Muscle of leg (tissue), 11 donors: ENCODE results near the gene DCUN1D1. TPM values are rescaled to one million over a fixed set of nuclear protein-coding genes. Genes with fewer than 3 reads are reported as not detected.
A peak's percentile ranks its signal among the peaks of the same experiment; 100 is the strongest.

Experiments
- DNase-seq: peaks from one replicate; pipeline ENCODE4 v3.0.0; 2013
- H3K27ac ChIP-seq: one replicate; pipeline ENCODE4 v1.5.1; 2013; ENCODE audit warnings: mild to moderate bottlenecking, low read length, control low read depth
- H3K27me3 ChIP-seq: one replicate; pipeline ENCODE4 v1.6.1; 2013; ENCODE audit warnings: low read length; ENCODE audit not compliant: control insufficient read depth, insufficient read depth
- H3K36me3 ChIP-seq: one replicate; pipeline ENCODE4 v1.6.1; 2013; ENCODE audit warnings: low read length; ENCODE audit not compliant: control insufficient read depth, insufficient read depth
- H3K4me1 ChIP-seq: one replicate; pipeline ENCODE4 v1.6.1; 2013; ENCODE audit warnings: low read length; ENCODE audit not compliant: control insufficient read depth, insufficient read depth
- H3K4me3 ChIP-seq: one replicate; pipeline ENCODE4 v1.5.1; 2013; ENCODE audit warnings: low read length, control low read depth
- H3K9me3 ChIP-seq: replicated peaks from 2 replicates; pipeline ENCODE4 v1.6.1; 2013; ENCODE audit warnings: low read depth, low read length; ENCODE audit not compliant: control insufficient read depth
- WGBS: methylation state at CpG from one replicate; pipeline ENCODE4 v1.1.5; 2013; ENCODE audit warnings: missing lambda C conversion rate; ENCODE audit not compliant: insufficient coverage; 5-methylcytosine and 5-hydroxymethylcytosine counted together
- polyA plus RNA-seq, 8 donors: library from polyadenylated mRNA; unstranded; fragments of 120-200 nt; gene quantifications; one replicate each; pipeline versions ENCODE4 v1.2.1 to v1.2.3, GENCODE V29; 2013; ENCODE audit warnings: inconsistent platforms in 1 of 8, low replicate concordance in 1 of 8; ENCODE audit not compliant: insufficient read length in 8 of 8, insufficient read depth in 1 of 8
- total RNA-seq: library from RNA; stranded (reverse); fragments of 120-200 nt; gene quantifications from one replicate; pipeline ENCODE4 v1.2.4, GENCODE V29; 2013

The DCUN1D1 gene
- total and polyA plus RNA-seq, 9 donors: 20.2 to 32.5 (median 28.6) TPM

- Histone ChIP-seq H3K9me3 (no peaks in the 10 kb centered on the region), H3K27ac (no peak overlapping the region), H3K4me3 (peak overlapping the region; percentile 89), H3K27me3 (no peaks in the 10 kb centered on the region), H3K4me1 (peaks cover 15% of the 10 kb centered on the region), H3K36me3 (no peaks in the 10 kb centered on the region)
- 0% methylated on average over 3 of the region's 10 CpGs for WGBS
- DNase-seq: no peak
Observed at GRCh38 chr3:182979103-182979673, 1.1 kb downstream of the DCUN1D1 start.

GRCh38 chr3:182978387-182978786, 2.0 kb downstream of the DCUN1D1 start:
- H3K4me3 ChIP-seq: no peak overlapping the region
- no peaks in the 10 kb centered on the region for H3K9me3 ChIP-seq
- no peaks in the 10 kb centered on the region for H3K36me3 ChIP-seq
- peaks cover 15% of the 10 kb centered on the region for H3K4me1 ChIP-seq
- no peak overlapping the region for H3K27ac ChIP-seq
- no CpG with 5 or more reads among the region's 5 CpGs for WGBS
- no peak for DNase-seq
- no peaks in the 10 kb centered on the region for H3K27me3 ChIP-seq

GRCh38 chr3:182973047-182973446, 7.3 kb downstream of the DCUN1D1 start:
- H3K4me3 ChIP-seq: no peak overlapping the region
- no peaks in the 10 kb centered on the region for H3K9me3 ChIP-seq
- no peaks in the 10 kb centered on the region for H3K4me1 ChIP-seq
- no peaks in the 10 kb centered on the region for H3K27me3 ChIP-seq
- no peak overlapping the region for H3K27ac ChIP-seq
- WGBS: 80% methylated on average over 1 of the region's 5 CpGs
- no peaks in the 10 kb centered on the region for H3K36me3 ChIP-seq
- DNase-seq: no peak

GRCh38 chr3:182972387-182972786, 8.0 kb downstream of the DCUN1D1 start:
- no peak for DNase-seq
- H3K9me3 ChIP-seq: no peaks in the 10 kb centered on the region
- WGBS: 89% methylated on average over 3 of the region's 6 CpGs
- H3K27me3 ChIP-seq: no peaks in the 10 kb centered on the region
- H3K36me3 ChIP-seq: no peaks in the 10 kb centered on the region
- H3K27ac ChIP-seq: no peak overlapping the region
- no peak overlapping the region for H3K4me3 ChIP-seq
- no peaks in the 10 kb centered on the region for H3K4me1 ChIP-seq

- DNase-seq: no peak
- no peaks in the 10 kb centered on the region for H3K9me3 ChIP-seq
- no peak overlapping the region for H3K27ac ChIP-seq
- no peaks in the 10 kb centered on the region for H3K4me1 ChIP-seq
- no peaks in the 10 kb centered on the region for H3K27me3 ChIP-seq
- H3K36me3 ChIP-seq: no peaks in the 10 kb centered on the region
- WGBS: no CpG with 5 or more reads among the region's 2 CpGs
- no peak overlapping the region for H3K4me3 ChIP-seq
Observed at GRCh38 chr3:182971637-182972036, 8.7 kb downstream of the DCUN1D1 start.

- no peaks in the 10 kb centered on the region for H3K4me1 ChIP-seq
Observed at GRCh38 chr3:182970811-182971418, 9.4 kb downstream of the DCUN1D1 start.

GRCh38 chr3:182969853-182970252, 10.5 kb downstream of the DCUN1D1 start:
- Histone ChIP-seq H3K36me3 (no peaks in the 10 kb centered on the region), H3K27me3 (no peaks in the 10 kb centered on the region), H3K9me3 (no peaks in the 10 kb centered on the region), H3K4me1 (no peaks in the 10 kb centered on the region), H3K4me3 (no peak overlapping the region), H3K27ac (no peak overlapping the region)
- DNase-seq: no peak
- WGBS: 100% methylated on average over 2 of the region's 7 CpGs

More at GRCh38 chr3:182970811-182971418, 9.4 kb downstream of the DCUN1D1 start:
- Histone ChIP-seq H3K27ac (no peak overlapping the region), H3K36me3 (no peaks in the 10 kb centered on the region), H3K9me3 (no peaks in the 10 kb centered on the region), H3K4me3 (no peak overlapping the region), H3K27me3 (no peaks in the 10 kb centered on the region)
- DNase-seq: no peak
- WGBS: no CpG with 5 or more reads among the region's 3 CpGs

GRCh38 chr3:182969277-182969676, 11.1 kb downstream of the DCUN1D1 start:
- H3K4me3 ChIP-seq: no peak overlapping the region
- H3K27ac ChIP-seq: no peak overlapping the region
- no peaks in the 10 kb centered on the region for H3K4me1 ChIP-seq
- DNase-seq: no peak
- H3K27me3 ChIP-seq: no peaks in the 10 kb centered on the region
- H3K9me3 ChIP-seq: no peaks in the 10 kb centered on the region
- no peaks in the 10 kb centered on the region for H3K36me3 ChIP-seq

- H3K27ac ChIP-seq: no peak overlapping the region
- WGBS: 70% methylated on average over 2 of the region's 6 CpGs
- H3K36me3 ChIP-seq: peaks cover under 1% of the 10 kb centered on the region
- H3K4me3 ChIP-seq: no peak overlapping the region
- H3K9me3 ChIP-seq: no peaks in the 10 kb centered on the region
- H3K4me1 ChIP-seq: no peaks in the 10 kb centered on the region
- no peaks in the 10 kb centered on the region for H3K27me3 ChIP-seq
- DNase-seq: no peak
Observed at GRCh38 chr3:182967218-182968204, 12.8 kb downstream of the DCUN1D1 start.

GRCh38 chr3:182965861-182966366, 14.4 kb downstream of the DCUN1D1 start:
- Histone ChIP-seq H3K27ac (no peak overlapping the region), H3K9me3 (no peaks in the 10 kb centered on the region), H3K4me3 (no peak overlapping the region), H3K27me3 (no peaks in the 10 kb centered on the region), H3K36me3 (peaks cover 5% of the 10 kb centered on the region), H3K4me1 (no peaks in the 10 kb centered on the region)
- WGBS: 87% methylated on average over 5 of the region's 9 CpGs
- DNase-seq: no peak
